RWPE1 (cell line): ENCODE data around the gene PATZ1.
A peak's percentile ranks its signal among the peaks of the same experiment; 100 is the strongest.
"Not testable (repeated sequence)": the region's sequence is repeated elsewhere in the genome, so short reads cannot be mapped to it uniquely, and the experiment has no call there.

ENCODE experiments used
- CTCF ChIA-PET: fragments of 350-600 bp; sonication (Branson Sonifier 250); formaldehyde crosslinking; extraction: SDS; loops from one replicate; lab custom pipeline; 2021; lab: Yijun Ruan, JAX
- POLR2A ChIA-PET: fragments of 400-600 bp; formaldehyde crosslinking; extraction: SDS; loops from one replicate; lab custom pipeline; 2020; ENCODE audit warnings: antibody characterized with exemption; ENCODE audit not compliant: low non-redundant PET; lab: Yijun Ruan, JAX
- DNase-seq: peaks from one replicate; pipeline ENCODE4 v3.0.0; 2012; ENCODE audit warnings: low spot score
- H3K27ac ChIP-seq: fragments of 450-650 bp; 2 replicates; pipeline ENCODE4 v1.5.1; 2017
- TF ChIP-seq, protein P1 (sequence below): fragments of 450-650 bp; conservative IDR thresholded peaks from 2 replicates; pipeline ENCODE4 v1.5.1; 2017; ENCODE audit warnings: low read depth, mild to moderate bottlenecking

Gene PATZ1

DNA sequence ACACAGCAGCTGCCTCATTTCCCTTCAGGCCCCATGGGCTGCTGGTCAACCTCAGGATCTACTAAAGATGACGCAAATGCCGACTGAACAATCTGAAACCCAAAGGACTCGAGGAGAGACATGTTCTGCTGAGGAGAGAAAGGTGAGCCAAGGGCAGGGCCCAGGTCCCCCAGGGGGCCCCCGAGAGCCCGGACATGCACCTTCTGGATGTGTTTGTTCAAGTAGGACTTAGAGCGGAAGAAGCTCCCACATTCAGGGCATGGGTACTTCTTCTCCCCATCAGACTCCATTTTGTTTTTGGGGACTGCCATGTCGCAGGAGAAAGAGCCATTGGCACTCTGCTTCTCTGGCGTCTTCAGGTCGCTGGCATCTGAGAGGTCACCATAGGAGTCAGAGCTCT is 19.3 kb downstream of the PATZ1 start:
- ChIA-PET POLR2A (no interaction called here), CTCF (no interaction called here)
- DNase-seq, result no peak
- TF ChIP-seq, protein P1, sequence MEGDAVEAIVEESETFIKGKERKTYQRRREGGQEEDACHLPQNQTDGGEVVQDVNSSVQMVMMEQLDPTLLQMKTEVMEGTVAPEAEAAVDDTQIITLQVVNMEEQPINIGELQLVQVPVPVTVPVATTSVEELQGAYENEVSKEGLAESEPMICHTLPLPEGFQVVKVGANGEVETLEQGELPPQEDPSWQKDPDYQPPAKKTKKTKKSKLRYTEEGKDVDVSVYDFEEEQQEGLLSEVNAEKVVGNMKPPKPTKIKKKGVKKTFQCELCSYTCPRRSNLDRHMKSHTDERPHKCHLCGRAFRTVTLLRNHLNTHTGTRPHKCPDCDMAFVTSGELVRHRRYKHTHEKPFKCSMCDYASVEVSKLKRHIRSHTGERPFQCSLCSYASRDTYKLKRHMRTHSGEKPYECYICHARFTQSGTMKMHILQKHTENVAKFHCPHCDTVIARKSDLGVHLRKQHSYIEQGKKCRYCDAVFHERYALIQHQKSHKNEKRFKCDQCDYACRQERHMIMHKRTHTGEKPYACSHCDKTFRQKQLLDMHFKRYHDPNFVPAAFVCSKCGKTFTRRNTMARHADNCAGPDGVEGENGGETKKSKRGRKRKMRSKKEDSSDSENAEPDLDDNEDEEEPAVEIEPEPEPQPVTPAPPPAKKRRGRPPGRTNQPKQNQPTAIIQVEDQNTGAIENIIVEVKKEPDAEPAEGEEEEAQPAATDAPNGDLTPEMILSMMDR, result no peak
- peak overlapping the region; percentile 69; the same call in 1 of the 2 replicates for H3K27ac ChIP-seq

DNA sequence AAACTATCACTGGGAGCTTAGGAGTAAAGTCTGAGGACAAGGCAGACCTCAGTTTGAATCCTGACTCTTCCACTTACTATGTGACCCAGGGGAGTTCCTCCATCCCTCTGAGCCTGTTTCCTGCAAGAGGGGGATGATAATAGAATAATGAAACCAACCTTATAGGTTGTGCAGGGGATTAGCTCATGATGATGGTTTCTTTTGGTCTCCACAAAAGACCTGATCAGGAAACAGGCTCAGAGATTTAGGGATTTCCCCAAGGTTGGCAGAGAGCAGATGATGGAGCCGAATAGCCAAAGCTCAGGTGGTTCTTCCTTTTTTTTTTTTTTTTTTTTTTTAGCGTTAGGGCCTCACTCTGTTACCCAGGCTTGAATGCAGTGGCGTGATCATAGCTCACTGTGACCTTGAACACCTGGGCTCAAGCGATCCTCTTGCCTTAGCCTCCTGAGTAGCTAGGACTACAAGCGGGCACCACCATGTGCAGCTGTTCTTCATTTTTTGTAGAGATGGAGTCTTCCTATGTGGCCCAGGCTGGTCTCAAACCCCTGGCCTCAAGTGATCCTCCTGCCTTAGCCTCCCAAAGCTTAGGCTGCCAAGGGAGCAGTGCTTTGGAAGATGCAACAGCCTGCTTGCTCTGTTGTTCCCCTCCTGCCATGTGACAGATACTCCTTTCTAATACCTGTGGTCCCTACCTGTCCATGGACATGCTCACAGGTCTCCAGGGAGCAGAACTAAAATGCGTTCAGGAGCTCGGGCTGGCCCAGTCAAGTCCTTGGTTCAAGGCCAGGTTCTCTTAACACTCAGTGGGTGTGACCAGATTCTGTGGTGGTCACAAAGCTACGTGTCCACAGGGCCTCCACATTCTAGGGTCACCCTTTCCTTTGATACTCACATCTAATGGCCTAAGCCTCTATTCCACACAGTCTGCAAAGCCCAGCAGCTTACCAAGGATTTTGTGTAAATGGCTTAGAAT is 22.3 kb downstream of the PATZ1 start:
- POLR2A ChIA-PET, result no interaction called here
- TF ChIP-seq, protein P1, result no peak
- no peak for DNase-seq
- CTCF ChIA-PET, result interaction anchor here (0.5 to 0.9 kb wide), 4 partner anchors 10 to 54 kb away, joined by 3 to 4 read pairs (median 3); no protein-coding TSS in a partner anchor
- peak overlapping the region; percentile 35 for H3K27ac ChIP-seq

DNA sequence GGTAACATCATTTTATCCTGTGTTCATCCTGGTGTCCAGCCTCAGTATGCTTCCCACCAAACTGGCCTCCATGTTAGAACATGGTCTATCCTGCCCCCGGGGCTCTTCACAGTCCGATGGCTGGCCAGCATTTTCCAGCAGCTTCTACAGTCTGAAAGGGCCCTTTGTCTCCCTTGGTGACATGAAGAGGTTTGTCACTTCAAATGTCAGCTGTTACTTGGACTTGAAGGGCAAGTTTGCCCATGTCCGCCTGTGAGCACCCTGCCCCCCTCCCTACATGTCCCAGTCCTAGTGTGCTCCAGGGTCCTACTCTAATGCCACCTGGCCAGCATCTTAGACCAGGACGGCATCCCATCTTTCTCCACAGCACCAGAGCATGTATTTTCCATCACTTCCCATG is 24.7 kb downstream of the PATZ1 start:
- DNase-seq, result no peak
- ChIA-PET CTCF (no interaction called here), POLR2A (no interaction called here)
- TF ChIP-seq, protein P1, result no peak
- no peak overlapping the region for H3K27ac ChIP-seq

DNA sequence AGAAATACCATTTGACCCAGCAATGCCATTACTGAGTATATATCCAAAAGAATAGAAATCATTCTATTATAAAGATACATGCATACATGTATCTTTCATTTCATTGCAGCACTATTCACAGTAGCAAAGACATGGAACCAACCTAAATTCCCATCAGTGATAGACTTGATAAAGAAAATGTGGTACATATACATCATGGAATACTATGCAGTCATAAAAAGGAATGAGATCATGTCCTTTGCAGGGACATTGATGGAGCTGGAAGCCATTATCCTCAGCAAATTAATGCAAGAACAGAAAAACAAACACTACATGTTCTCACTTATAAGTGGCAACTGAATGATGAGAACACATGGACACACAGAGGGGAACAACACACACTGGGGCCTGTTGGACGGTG is 31.9 kb downstream of the PATZ1 start:
- CTCF ChIA-PET, result interaction anchor here (1.0 kb wide), 1 partner anchor 41 kb away, joined by 3 read pairs; no protein-coding TSS in a partner anchor
- POLR2A ChIA-PET, H3K27ac ChIP-seq, DNase-seq: not testable (repeated sequence)

DNA sequence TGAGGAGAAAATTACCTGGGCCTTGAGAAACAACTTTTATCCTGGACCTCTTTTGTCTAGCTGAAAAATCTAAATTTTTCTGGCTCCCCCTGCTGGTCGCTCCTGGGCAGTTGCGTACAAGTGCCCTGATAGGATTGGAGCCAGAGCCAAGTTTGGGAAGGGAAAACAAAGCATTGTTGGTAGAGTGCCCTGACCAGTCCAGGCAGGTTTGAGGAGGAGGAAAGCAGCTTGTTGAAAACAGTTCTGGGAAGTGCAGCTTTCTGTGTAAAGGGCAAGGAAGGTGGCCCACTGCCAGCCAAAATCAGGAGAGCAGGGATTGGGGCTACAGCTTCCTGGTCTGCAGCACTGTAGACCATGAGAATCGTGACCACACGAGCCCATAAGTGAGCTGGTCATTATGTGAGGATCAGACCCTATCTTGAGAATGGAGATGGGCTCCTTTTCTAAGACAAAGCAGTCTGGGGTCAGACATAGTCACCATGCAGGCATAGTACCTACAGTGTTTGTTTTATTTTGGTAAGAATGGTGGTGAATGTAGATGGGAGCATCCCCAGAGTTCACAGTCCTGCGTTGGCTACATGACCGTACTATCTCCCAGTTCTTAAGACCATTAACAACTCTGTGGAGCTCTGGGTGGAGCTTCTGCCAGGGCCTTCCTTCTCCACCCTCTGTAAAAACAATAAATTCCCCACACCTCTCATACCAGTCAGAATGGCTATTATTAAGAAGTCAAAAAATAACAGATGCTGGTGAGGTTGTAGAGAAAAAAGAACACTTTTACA is 32.6 kb downstream of the PATZ1 start:
- CTCF ChIA-PET, result interaction anchor here (0.6 to 1.4 kb wide), 14 partner anchors 10 to 65 kb away, joined by 3 to 7 read pairs (median 3); partner anchors contain the start of gene PIK3IP1
- peak overlapping the region; percentile 85 for H3K27ac ChIP-seq
- TF ChIP-seq, protein P1, result peak; percentile 94
- peak; percentile 79 for DNase-seq
- POLR2A ChIA-PET, result no interaction called here

DNA sequence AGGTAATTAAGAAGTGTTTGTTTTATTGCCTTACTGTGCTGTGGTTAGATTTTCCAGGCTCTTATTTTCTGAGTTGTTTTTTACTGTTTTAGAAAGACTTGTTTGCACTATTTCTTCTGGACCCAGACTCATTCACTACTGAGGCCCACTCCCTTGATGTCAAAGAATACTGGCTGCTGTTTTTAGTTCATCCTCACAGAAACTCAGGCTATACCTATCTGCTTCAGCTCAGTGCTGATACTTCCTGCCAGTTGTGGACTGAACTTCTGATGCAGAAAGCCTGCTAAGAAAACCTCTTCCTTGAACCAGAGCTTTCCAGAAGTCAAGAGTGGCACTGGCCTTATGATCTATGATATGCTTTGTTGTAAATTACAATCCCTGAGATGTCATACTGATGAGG is 38.0 kb downstream of the PATZ1 start:
- DNase-seq, result no peak
- CTCF ChIA-PET, result no interaction called here
- no peak overlapping the region for H3K27ac ChIP-seq
- TF ChIP-seq, protein P1, result no peak
- POLR2A ChIA-PET, result no interaction called here
